Sigmoid colon (tissue), 4 donors: Measurements from ENCODE around the gene TMEM185B.

Experiments used
- CTCF ChIP-seq, 4 experiments: fragments of 450-650 bp in 3 of 4; fragments of 200-600 bp in 1 of 4; IDR thresholded peaks; one replicate each; pipeline ENCODE4 v1.5.1; 2016 to 2019; ENCODE audit warnings: antibody characterized with exemption in 4 of 4, mild to moderate bottlenecking in 3 of 4, moderate library complexity in 2 of 4
- POLR2A ChIP-seq, 2 donors: fragments of 450-650 bp; IDR thresholded peaks; one replicate each; pipeline ENCODE4 v1.6.1; 2016; ENCODE audit warnings: antibody characterized with exemption in 2 of 2, mild to moderate bottlenecking in 2 of 2, moderate library complexity in 2 of 2
- POLR2AphosphoS5 ChIP-seq, 4 donors: sonication (generic); formaldehyde crosslinking; IDR thresholded peaks; one replicate each; pipeline ENCODE4 v1.6.1; 2017; ENCODE audit warnings: antibody characterized with exemption in 4 of 4

GRCh38 chr2:120269076-120269744 is 46.0 kb upstream of the TMEM185B start:
- TF ChIP-seq CTCF (IDR thresholded peaks at IDR 0.05) (no peak), POLR2A (IDR thresholded peaks at IDR 0.05) (no peak), POLR2AphosphoS5 (IDR thresholded peaks at IDR 0.05) (no peak)
